SK-N-SH treated with all-trans-retinoic acid at 6 μM for 48 hours (cell line): ENCODE data around the gene HIRA.

Source experiments
- BACH2 ChIP-seq: fragments of 250-450 bp; sonication (Bioruptor Pico); IDR thresholded peaks from 2 replicates; pipeline ENCODE4 v1.9.0; 2021; ENCODE audit warnings: mild to moderate bottlenecking, borderline replicate concordance
- CREB5 ChIP-seq: fragments of 250-450 bp; sonication (Bioruptor Pico); IDR thresholded peaks from 2 replicates; pipeline ENCODE4 v1.5.1; 2020; ENCODE audit warnings: low read depth, mild to moderate bottlenecking, moderate library complexity
- GLIS3 ChIP-seq: fragments of 250-450 bp; sonication (Bioruptor Pico); IDR thresholded peaks from 2 replicates; pipeline ENCODE4 v1.5.0; 2020; ENCODE audit warnings: mild to moderate bottlenecking, moderate library complexity
- OSR1 ChIP-seq: fragments of 250-450 bp; sonication (Bioruptor Pico); IDR thresholded peaks from 2 replicates; pipeline ENCODE4 v1.8.0; 2022; ENCODE audit warnings: moderate library complexity, mild to moderate bottlenecking, inconsistent platforms
- PATZ1 ChIP-seq: fragments of 250-450 bp; sonication (Bioruptor Pico); IDR thresholded peaks from 2 replicates; pipeline ENCODE4 v1.8.0; 2020; ENCODE audit warnings: mild to moderate bottlenecking, moderate library complexity, borderline replicate concordance
- POU6F1 ChIP-seq: fragments of 250-450 bp; sonication (Bioruptor Pico); IDR thresholded peaks from 2 replicates; pipeline ENCODE4 v1.8.0; 2021; ENCODE audit warnings: low read depth, mild to moderate bottlenecking, moderate library complexity, borderline replicate concordance
- PPARA ChIP-seq: fragments of 250-450 bp; sonication (Bioruptor Pico); IDR thresholded peaks from 2 replicates; pipeline ENCODE4 v1.5.0; 2020; ENCODE audit warnings: mild to moderate bottlenecking, borderline replicate concordance
- RARB ChIP-seq: fragments of 250-450 bp; sonication (Bioruptor Pico); IDR thresholded peaks from 2 replicates; pipeline ENCODE4 v1.8.0; 2021; ENCODE audit warnings: mild to moderate bottlenecking, moderate library complexity
- ZFP3 ChIP-seq: fragments of 250-450 bp; sonication (Bioruptor Pico); IDR thresholded peaks from 2 replicates; pipeline ENCODE4 v1.5.0; 2020; ENCODE audit warnings: mild to moderate bottlenecking, moderate library complexity
- ZFP30 ChIP-seq: fragments of 450-650 bp; formaldehyde crosslinking; IDR thresholded peaks from 2 replicates; pipeline ENCODE4 v1.5.0; 2022; ENCODE audit warnings: mild to moderate bottlenecking, moderate library complexity

GRCh38 chr22:19396934-19397733 lies 34.4 kb downstream of the HIRA start:
- TF ChIP-seq PATZ1 (CRISPR knock-in tag) (no peak), RARB (CRISPR knock-in tag) (no peak), BACH2 (no peak), ZFP30 (CRISPR knock-in tag) (no peak), OSR1 (CRISPR knock-in tag) (no peak), ZFP3 (CRISPR knock-in tag) (no peak), PPARA (CRISPR knock-in tag) (no peak), GLIS3 (CRISPR knock-in tag) (no peak), POU6F1 (CRISPR knock-in tag) (no peak), CREB5 (CRISPR knock-in tag) (no peak)
